ENCODE results near the gene PLXNA2.

DNA sequence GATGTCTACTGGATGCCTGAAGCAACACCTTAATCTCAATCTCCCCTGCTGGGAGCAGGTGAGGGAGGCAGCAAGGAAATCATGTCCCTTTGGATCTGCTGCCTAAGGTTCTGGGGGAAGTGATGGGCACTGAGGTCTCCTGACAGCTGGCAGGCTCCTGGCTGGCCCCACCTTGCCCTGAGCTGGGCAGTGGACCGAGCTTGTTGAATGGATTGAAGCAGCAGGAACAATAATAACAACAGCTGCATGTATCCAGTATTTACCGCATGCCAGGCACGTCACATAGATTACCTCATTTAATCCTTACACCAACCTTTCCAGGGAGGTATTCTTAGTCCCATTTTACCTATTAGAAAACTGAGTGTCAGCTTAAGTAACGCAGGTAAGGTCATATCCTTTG is 133.9 kb downstream of the PLXNA2 start:
- no peak for TF ChIP-seq POLR2A (IDR thresholded peaks at IDR 0.05)
- TF ChIP-seq, protein P1, sequence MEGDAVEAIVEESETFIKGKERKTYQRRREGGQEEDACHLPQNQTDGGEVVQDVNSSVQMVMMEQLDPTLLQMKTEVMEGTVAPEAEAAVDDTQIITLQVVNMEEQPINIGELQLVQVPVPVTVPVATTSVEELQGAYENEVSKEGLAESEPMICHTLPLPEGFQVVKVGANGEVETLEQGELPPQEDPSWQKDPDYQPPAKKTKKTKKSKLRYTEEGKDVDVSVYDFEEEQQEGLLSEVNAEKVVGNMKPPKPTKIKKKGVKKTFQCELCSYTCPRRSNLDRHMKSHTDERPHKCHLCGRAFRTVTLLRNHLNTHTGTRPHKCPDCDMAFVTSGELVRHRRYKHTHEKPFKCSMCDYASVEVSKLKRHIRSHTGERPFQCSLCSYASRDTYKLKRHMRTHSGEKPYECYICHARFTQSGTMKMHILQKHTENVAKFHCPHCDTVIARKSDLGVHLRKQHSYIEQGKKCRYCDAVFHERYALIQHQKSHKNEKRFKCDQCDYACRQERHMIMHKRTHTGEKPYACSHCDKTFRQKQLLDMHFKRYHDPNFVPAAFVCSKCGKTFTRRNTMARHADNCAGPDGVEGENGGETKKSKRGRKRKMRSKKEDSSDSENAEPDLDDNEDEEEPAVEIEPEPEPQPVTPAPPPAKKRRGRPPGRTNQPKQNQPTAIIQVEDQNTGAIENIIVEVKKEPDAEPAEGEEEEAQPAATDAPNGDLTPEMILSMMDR (IDR thresholded peaks at IDR 0.05) = no peak

Measured in esophagus squamous epithelium (tissue), 4 donors.